CD4-positive, alpha-beta memory T cell (primary cell): ENCODE data around the gene PIP4K2A. TPM values are rescaled to one million over a fixed set of nuclear protein-coding genes. Genes with fewer than 3 reads are reported as not detected.

Source experiments
- CTCF ChIA-PET: fragments of 350-600 bp; sonication (Branson Sonifier 250); formaldehyde crosslinking; loops from one replicate; lab custom pipeline; 2021; ENCODE audit warnings: inconsistent platforms; ENCODE audit not compliant: partially characterized antibody; lab: Charles Lee
- POLR2A ChIA-PET: fragments of 350-600 bp; sonication (Branson Sonifier 250); formaldehyde crosslinking; loops from one replicate; lab custom pipeline; 2021; ENCODE audit not compliant: partially characterized antibody; lab: Charles Lee
- DNase-seq, 5 donors: peaks; one replicate each; pipeline versions ENCODE4 v3.0.0 to v3.0.0-alpha.2; 2020 to 2022; ENCODE audit warnings: mixed read lengths in 1 of 5
- H3K27ac ChIP-seq: one replicate; pipeline ENCODE4 v1.7.0; 2013; ENCODE audit warnings: low read depth, low read length
- H3K27me3 ChIP-seq: 2 replicates; pipeline ENCODE4 v1.7.0; 2013; ENCODE audit warnings: mild to moderate bottlenecking, low read length, moderate library complexity; ENCODE audit not compliant: insufficient read depth
- H3K36me3 ChIP-seq: 2 replicates; pipeline ENCODE4 v1.7.0; 2013; ENCODE audit warnings: mild to moderate bottlenecking, low read length, moderate library complexity; ENCODE audit not compliant: insufficient read depth
- H3K4me1 ChIP-seq: 2 replicates; pipeline ENCODE4 v1.7.0; 2013; ENCODE audit warnings: mild to moderate bottlenecking, low read length, moderate library complexity; ENCODE audit not compliant: insufficient read depth
- H3K4me3 ChIP-seq, 2 donors: one replicate each; pipeline ENCODE4 v1.7.0; 2013; ENCODE audit warnings: low read length in 2 of 2, mild to moderate bottlenecking in 1 of 2
- H3K9me3 ChIP-seq, 2 donors: one replicate each; pipeline ENCODE4 v1.7.0; 2013; ENCODE audit warnings: low read length in 2 of 2, control low read depth in 1 of 2; ENCODE audit not compliant: control insufficient read depth in 1 of 2
- H3K27ac Mint-ChIP-seq, 7 donors: one replicate each; pipeline ENCODE4 v1.8.0; 2020 to 2021; ENCODE audit warnings: mixed read lengths in 7 of 7, mild to moderate bottlenecking in 6 of 7, inconsistent platforms in 3 of 7, moderate library complexity in 3 of 7
- H3K27me3 Mint-ChIP-seq, 2 donors: one replicate each; pipeline ENCODE4 v1.8.0; 2020 to 2021; ENCODE audit warnings: mixed read lengths in 2 of 2
- H3K36me3 Mint-ChIP-seq, 2 donors: one replicate each; pipeline ENCODE4 v1.8.0; 2020 to 2021; ENCODE audit warnings: mixed read lengths in 2 of 2, inconsistent platforms in 1 of 2, mild to moderate bottlenecking in 1 of 2
- H3K4me1 Mint-ChIP-seq, 4 donors: one replicate each; pipeline ENCODE4 v1.8.0; 2020 to 2021; ENCODE audit warnings: mixed read lengths in 4 of 4, mild to moderate bottlenecking in 1 of 4
- H3K4me3 Mint-ChIP-seq, 8 donors: one replicate each; pipeline ENCODE4 v1.8.0; 2020 to 2021; ENCODE audit warnings: mixed read lengths in 8 of 8, mild to moderate bottlenecking in 7 of 8, moderate library complexity in 6 of 8, inconsistent platforms in 3 of 8
- H3K9me3 Mint-ChIP-seq, 8 donors: one replicate each; pipeline ENCODE4 v1.8.0; 2020 to 2021; ENCODE audit warnings: mixed read lengths in 8 of 8, mild to moderate bottlenecking in 5 of 8, inconsistent platforms in 3 of 8, moderate library complexity in 1 of 8
- intact Hi-C: fragments of 100-400 bp; cut with micrococcal nuclease; formaldehyde crosslinking; loops from one replicate; pipeline ENCODE4 v1.15.1; 2023
- polyA plus RNA-seq, 2 donors: library from polyadenylated mRNA; unstranded; fragments of 300-500 nt; fragmentation: Illumina TruSeq; gene quantifications; one replicate each; pipeline ENCODE4 v1.2.3, GENCODE V29; 2021
- total RNA-seq, 2 experiments: library from RNA; stranded (reverse); gene quantifications; one replicate each; pipeline ENCODE4 v1.2.3, GENCODE V29; 2021

Gene PIP4K2A
- total and polyA plus RNA-seq, 4 experiments from 2014 or later = 33.4 to 179 (median 129) TPM

- Mint-ChIP-seq H3K9me3 (peaks cover 0 to 3% (median 0%) of the 10 kb centered on the region in 8 donors), H3K4me1 (peaks cover 65 to 98% (median 81%) of the 10 kb centered on the region in 4 donors), H3K36me3 (peaks cover under 1 to 8% of the 10 kb centered on the region in 2 donors), H3K27ac (peak overlapping the region in 2 of 7 donors; percentile 10 to 90), H3K4me3 (peak overlapping the region in 2 of 8 donors; percentile 26 to 28), H3K27me3 (no peaks in the 10 kb centered on the region)
- H3K27me3 ChIP-seq = no peaks in the 10 kb centered on the region
- ChIA-PET CTCF (interaction anchor here (1.3 kb wide), 2 partner anchors 12 to 318 kb away, joined by 3 to 5 read pairs; no protein-coding TSS in a partner anchor), POLR2A (interaction anchor here (1.0 to 34.5 kb wide), 7 partner anchors 10 to 70 kb away, joined by 3 to 895 read pairs (median 4); no protein-coding TSS in a partner anchor)
- H3K4me3 ChIP-seq = no peak overlapping the region
- DNase-seq = no peak
- H3K4me1 ChIP-seq = peaks cover 97% of the 10 kb centered on the region
- intact Hi-C loops = no loop called here
- no peaks in the 10 kb centered on the region for H3K36me3 ChIP-seq
- no peak overlapping the region for H3K27ac ChIP-seq
- H3K9me3 ChIP-seq = no peaks in the 10 kb centered on the region
These were observed 43.6 kb downstream of the PIP4K2A start for GRCh38 chr10:22670788-22671187.

DNA sequence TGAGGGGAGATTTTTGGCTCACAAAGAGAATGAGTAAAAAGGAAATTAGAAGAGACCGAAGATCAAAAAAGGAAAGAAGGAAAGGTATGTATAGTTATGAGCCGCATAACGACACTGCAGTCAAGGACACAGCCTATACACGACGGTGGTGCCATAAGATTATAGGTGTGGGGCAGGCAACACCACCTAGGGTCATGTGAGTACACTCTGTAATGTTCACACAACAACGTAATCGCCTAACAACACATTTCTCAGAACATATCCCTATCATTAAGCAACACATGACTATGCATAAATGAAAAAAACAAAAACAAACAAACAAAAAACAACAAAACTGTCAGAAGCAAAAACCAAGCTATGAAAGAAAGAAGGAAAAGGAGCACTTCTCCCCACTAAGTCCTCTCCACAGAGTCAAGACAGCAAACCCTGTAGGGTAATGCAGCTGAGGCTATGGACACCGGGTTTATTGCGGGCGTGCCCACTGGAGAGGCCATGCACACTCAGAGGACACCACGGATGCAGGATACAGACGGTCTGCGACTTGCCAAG is 45.1 kb downstream of the PIP4K2A start:
- H3K27me3 ChIP-seq = no peaks in the 10 kb centered on the region
- ChIA-PET POLR2A (interaction anchor here (1.2 to 34.5 kb wide), 8 partner anchors 11 to 50 kb away, joined by 3 to 895 read pairs (median 34); partner anchors contain the start of gene PIP4K2A), CTCF (interaction anchor here (1.2 to 5.6 kb wide), 7 partner anchors 8 to 96 kb away, joined by 3 to 37 read pairs (median 13); no protein-coding TSS in a partner anchor)
- no peaks in the 10 kb centered on the region for H3K36me3 ChIP-seq
- peaks cover 99% of the 10 kb centered on the region for H3K4me1 ChIP-seq
- peaks cover 59 to 94% (median 77%) of the 10 kb centered on the region in 4 donors for H3K4me1 Mint-ChIP-seq
- peak overlapping the region; percentile 77 to 97 (median 87) for H3K27ac Mint-ChIP-seq
- no peaks in the 10 kb centered on the region for H3K27me3 Mint-ChIP-seq
- H3K4me3 Mint-ChIP-seq = peak overlapping the region; percentile 62 to 89 (median 80)
- peak overlapping the region; percentile 27 for H3K27ac ChIP-seq
- peaks cover 0 to 7% of the 10 kb centered on the region in 2 donors for H3K36me3 Mint-ChIP-seq
- DNase-seq = peak in 1 of 5 donors; percentile 38
- H3K4me3 ChIP-seq = peak overlapping the region in 1 of 2 donors; percentile 2
- H3K9me3 ChIP-seq = no peaks in the 10 kb centered on the region
- intact Hi-C loops = loop anchor here (5.0 to 10.0 kb wide), 3 partner anchors 43 to 1144 kb away; partner anchors contain the start of genes BMI1, PIP4K2A and SKIDA1
- H3K9me3 Mint-ChIP-seq = peaks cover 0 to 3% (median 0%) of the 10 kb centered on the region in 8 donors

DNA sequence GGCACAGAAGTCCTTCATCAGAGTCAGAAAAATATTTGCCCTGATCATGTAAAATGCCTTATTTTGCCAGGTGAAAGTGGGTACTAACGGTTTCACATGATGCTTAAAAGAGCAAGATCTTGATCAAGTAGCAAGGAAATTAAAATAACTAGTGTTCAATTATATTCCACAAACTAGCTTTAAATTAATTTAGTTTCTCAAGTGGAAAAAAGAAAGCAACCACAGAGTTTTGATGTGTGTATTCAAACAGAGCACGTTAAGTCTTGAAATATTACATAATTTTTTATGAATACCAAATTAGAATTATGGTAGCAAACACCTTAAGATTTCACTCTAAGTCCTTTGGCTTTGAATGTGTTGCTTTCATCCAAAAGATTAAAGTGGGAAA is 47.3 kb downstream of the PIP4K2A start:
- Mint-ChIP-seq H3K27me3 (no peaks in the 10 kb centered on the region), H3K9me3 (no peaks in the 10 kb centered on the region), H3K4me1 (peaks cover 52 to 92% (median 71%) of the 10 kb centered on the region in 4 donors), H3K36me3 (peaks cover 0 to 7% of the 10 kb centered on the region in 2 donors), H3K27ac (peak overlapping the region; percentile 50 to 97 (median 88)), H3K4me3 (peak overlapping the region; percentile 72 to 94 (median 88))
- peaks cover 96% of the 10 kb centered on the region for H3K4me1 ChIP-seq
- no peaks in the 10 kb centered on the region for H3K36me3 ChIP-seq
- intact Hi-C loops = loop anchor here (2.0 to 10.0 kb wide), 5 partner anchors 18 to 1142 kb away; partner anchors contain the start of genes BMI1, PIP4K2A and SKIDA1
- H3K27ac ChIP-seq = peak overlapping the region; percentile 49
- ChIA-PET CTCF (interaction anchor here (0.8 to 5.6 kb wide), 5 partner anchors 10 to 56 kb away, joined by 3 to 37 read pairs (median 14); no protein-coding TSS in a partner anchor), POLR2A (interaction anchor here (0.7 to 34.5 kb wide), 14 partner anchors 13 to 697 kb away, joined by 3 to 895 read pairs (median 6); partner anchors contain the start of gene PIP4K2A)
- H3K9me3 ChIP-seq = no peaks in the 10 kb centered on the region
- DNase-seq = peak in 4 of 5 donors; percentile 39 to 47 (median 42)
- peak overlapping the region in 1 of 2 donors; percentile 41 for H3K4me3 ChIP-seq
- no peaks in the 10 kb centered on the region for H3K27me3 ChIP-seq

DNA sequence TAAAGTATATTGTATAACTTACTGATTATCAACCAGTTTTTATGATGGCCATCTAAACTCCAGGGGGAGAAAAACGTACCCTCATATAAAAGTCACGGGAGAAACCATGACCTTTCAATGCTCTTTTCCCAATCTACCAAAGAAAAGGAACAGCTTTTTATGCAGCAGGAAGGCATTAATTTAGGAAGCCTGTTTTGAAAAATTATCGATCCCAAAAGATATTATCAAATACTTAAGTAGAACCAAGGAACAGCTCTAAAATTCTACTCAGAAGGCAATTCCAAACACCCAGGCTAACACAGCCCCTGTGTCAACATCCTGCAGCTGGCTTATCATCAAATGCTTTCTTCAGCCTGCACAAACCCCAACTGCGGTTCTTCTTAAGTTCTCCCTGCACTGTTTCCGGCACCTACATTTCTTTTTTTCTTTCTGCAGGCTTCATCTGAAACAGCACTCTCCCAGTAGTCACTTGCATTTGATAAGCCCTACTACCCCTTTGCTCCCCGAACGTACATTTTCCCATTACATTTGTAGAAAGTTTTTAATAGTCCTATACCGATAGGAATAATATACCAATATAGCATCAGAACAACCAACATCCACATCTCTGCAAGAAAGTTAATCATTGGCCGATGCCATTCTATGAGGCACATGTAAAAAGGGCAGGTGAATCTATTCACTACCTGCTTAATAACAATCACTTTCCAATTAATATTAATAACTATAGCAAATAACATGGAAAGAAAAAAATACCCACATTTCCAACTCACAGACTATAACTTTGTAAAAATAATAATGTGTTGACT is 47.9 kb downstream of the PIP4K2A start:
- Histone ChIP-seq H3K9me3 (no peaks in the 10 kb centered on the region), H3K4me3 (peak overlapping the region; percentile 8 to 41), H3K36me3 (no peaks in the 10 kb centered on the region), H3K4me1 (peaks cover 98% of the 10 kb centered on the region), H3K27me3 (no peaks in the 10 kb centered on the region), H3K27ac (peak overlapping the region; percentile 49)
- peak overlapping the region; percentile 72 to 94 (median 88) for H3K4me3 Mint-ChIP-seq
- H3K27ac Mint-ChIP-seq = peak overlapping the region; percentile 50 to 97 (median 90)
- ChIA-PET POLR2A (interaction anchor here (0.7 to 34.5 kb wide), 14 partner anchors 13 to 230 kb away, joined by 3 to 895 read pairs (median 6); partner anchors contain the start of gene PIP4K2A), CTCF (interaction anchor here (0.8 to 5.6 kb wide), 7 partner anchors 10 to 55 kb away, joined by 3 to 37 read pairs (median 13); no protein-coding TSS in a partner anchor)
- H3K36me3 Mint-ChIP-seq = peaks cover 0 to 8% of the 10 kb centered on the region in 2 donors
- peaks cover 53 to 92% (median 72%) of the 10 kb centered on the region in 4 donors for H3K4me1 Mint-ChIP-seq
- DNase-seq = peak; percentile 79 to 88 (median 84)
- intact Hi-C loops = loop anchor here (1.0 to 10.0 kb wide), 8 partner anchors 11 to 1142 kb away; partner anchors contain the start of genes BMI1, PIP4K2A and SKIDA1
- no peaks in the 10 kb centered on the region for H3K27me3 Mint-ChIP-seq
- H3K9me3 Mint-ChIP-seq = no peaks in the 10 kb centered on the region

- Histone ChIP-seq H3K27ac (no peak overlapping the region), H3K4me3 (no peak overlapping the region), H3K27me3 (no peaks in the 10 kb centered on the region), H3K9me3 (no peaks in the 10 kb centered on the region), H3K36me3 (no peaks in the 10 kb centered on the region), H3K4me1 (peaks cover 98% of the 10 kb centered on the region)
- no peaks in the 10 kb centered on the region for H3K9me3 Mint-ChIP-seq
- no peak for DNase-seq
- peaks cover 52 to 93% (median 72%) of the 10 kb centered on the region in 4 donors for H3K4me1 Mint-ChIP-seq
- ChIA-PET POLR2A (interaction anchor here (1.1 to 34.5 kb wide), 5 partner anchors 11 to 48 kb away, joined by 3 to 895 read pairs (median 10); no protein-coding TSS in a partner anchor), CTCF (interaction anchor here (5.6 kb wide), 1 partner anchor 9 kb away, joined by 37 read pairs; no protein-coding TSS in a partner anchor)
- peaks cover 0 to 11% of the 10 kb centered on the region in 2 donors for H3K36me3 Mint-ChIP-seq
- H3K4me3 Mint-ChIP-seq = peak overlapping the region in 6 of 8 donors; percentile 21 to 79 (median 31)
- intact Hi-C loops = loop anchor here (5.0 to 10.0 kb wide), 3 partner anchors 47 to 1141 kb away; partner anchors contain the start of genes BMI1, PIP4K2A and SKIDA1
- H3K27me3 Mint-ChIP-seq = no peaks in the 10 kb centered on the region
- H3K27ac Mint-ChIP-seq = peak overlapping the region; percentile 35 to 90 (median 83)
These were observed 49.0 kb downstream of the PIP4K2A start for GRCh38 chr10:22665329-22665728.

- Histone ChIP-seq H3K4me1 (peaks cover 98% of the 10 kb centered on the region), H3K4me3 (no peak overlapping the region)
- H3K27ac Mint-ChIP-seq = peak overlapping the region in 6 of 7 donors; percentile 14 to 85 (median 70)
These were observed 51.5 kb downstream of the PIP4K2A start for GRCh38 chr10:22662733-22663330.

More at GRCh38 chr10:22662733-22663330, 51.5 kb downstream of the PIP4K2A start:
- ChIA-PET CTCF (interaction anchor here (1.0 to 1.4 kb wide), 2 partner anchors 88 to 339 kb away, joined by 3 read pairs; no protein-coding TSS in a partner anchor), POLR2A (interaction anchor here (1.0 to 34.5 kb wide), 5 partner anchors 7 to 51 kb away, joined by 3 to 895 read pairs (median 7); partner anchors contain the start of gene PIP4K2A)
- H3K36me3 ChIP-seq = no peaks in the 10 kb centered on the region
- no peak overlapping the region for H3K27ac ChIP-seq
- intact Hi-C loops = loop anchor here (10.0 kb wide), 1 partner anchor 1138 kb away; the partner anchor contains the start of gene SKIDA1
- Mint-ChIP-seq H3K9me3 (no peaks in the 10 kb centered on the region), H3K4me3 (peak overlapping the region in 5 of 8 donors; percentile 12 to 74 (median 24)), H3K4me1 (peaks cover 54 to 93% (median 73%) of the 10 kb centered on the region in 4 donors), H3K27me3 (no peaks in the 10 kb centered on the region), H3K36me3 (peaks cover 0 to 10% of the 10 kb centered on the region in 2 donors)
- H3K27me3 ChIP-seq = no peaks in the 10 kb centered on the region
- no peak for DNase-seq
- no peaks in the 10 kb centered on the region for H3K9me3 ChIP-seq
